OCI-LY7 (cell line): ENCODE results near the gene RNASEH1. TPM values are rescaled to one million over a fixed set of nuclear protein-coding genes. Genes with fewer than 3 reads are reported as not detected.

Experiments
- BruUV-seq: library from RNA; stranded (reverse); fragments of 400-500 nt; replicated peaks from 2 replicates; lab custom pipeline; 2021; lab: Mats Ljungman, UMichigan
- CTCF ChIA-PET: fragments of 300-600 bp; sonication (Branson Sonifier 250); formaldehyde crosslinking; loops from one replicate; lab custom pipeline; 2022; ENCODE audit warnings: antibody characterized with exemption; ENCODE audit not compliant: unreplicated experiment; lab: Charles Lee
- POLR2A ChIA-PET: fragments of 300-600 bp; sonication (Branson Sonifier 250); formaldehyde crosslinking; loops from one replicate; lab custom pipeline; 2022; ENCODE audit warnings: antibody characterized with exemption; lab: Charles Lee
- DNase-seq: peaks from one replicate; pipeline ENCODE4 v3.0.0-alpha.2; 2015; ENCODE audit warnings: low spot score
- H2AFZ ChIP-seq: fragments of 200-600 bp; sonication (generic), shearing (Covaris generic); 2 replicates; pipeline ENCODE4 v1.6.1; 2014; ENCODE audit warnings: mild to moderate bottlenecking, antibody characterized with exemption, low read length, moderate library complexity
- H3K27ac ChIP-seq: fragments of 200-600 bp; sonication (generic); 2 replicates; pipeline ENCODE4 v1.5.1; 2014; ENCODE audit warnings: mixed run types, low read depth, mild to moderate bottlenecking, moderate library complexity, low read length, inconsistent platforms; ENCODE audit not compliant: poor library complexity, severe bottlenecking
- H3K36me3 ChIP-seq: fragments of 200-600 bp; sonication (generic); 2 replicates; pipeline ENCODE4 v1.6.1; 2014; ENCODE audit warnings: mild to moderate bottlenecking, antibody characterized with exemption, low read length, moderate library complexity, mixed read lengths; ENCODE audit not compliant: insufficient read depth
- H3K4me1 ChIP-seq: fragments of 200-600 bp; sonication (generic); 2 replicates; pipeline ENCODE4 v1.5.1; 2014; ENCODE audit warnings: mild to moderate bottlenecking, low read length; ENCODE audit not compliant: insufficient read depth, poor library complexity, severe bottlenecking
- H3K4me2 ChIP-seq: fragments of 200-600 bp; sonication (generic); 2 replicates; pipeline ENCODE4 v1.6.1; 2014; ENCODE audit warnings: mild to moderate bottlenecking, low read length
- H3K4me3 ChIP-seq: fragments of 200-600 bp; sonication (generic); 2 replicates; pipeline ENCODE4 v1.5.1; 2014; ENCODE audit warnings: mild to moderate bottlenecking, low read depth, low read length; ENCODE audit not compliant: poor library complexity, severe bottlenecking
- H3K79me2 ChIP-seq: fragments of 200-600 bp; sonication (generic); 2 replicates; pipeline ENCODE4 v1.6.1; 2016; ENCODE audit warnings: low read depth, mild to moderate bottlenecking, low read length, moderate library complexity, mixed read lengths; ENCODE audit not compliant: insufficient read depth
- H3K9me2 ChIP-seq: fragments of 200-600 bp; sonication (generic); 2 replicates; pipeline ENCODE4 v1.6.1; 2016; ENCODE audit warnings: mild to moderate bottlenecking, low read length, mixed read lengths; ENCODE audit not compliant: insufficient read depth
- H3K9me3 ChIP-seq: fragments of 200-600 bp; sonication (generic); 2 replicates; pipeline ENCODE4 v1.6.1; 2014; ENCODE audit warnings: mild to moderate bottlenecking, mixed run types, low read length, mixed read lengths
- H4K20me1 ChIP-seq: fragments of 200-600 bp; sonication (generic); 2 replicates; pipeline ENCODE4 v1.6.1; 2014; ENCODE audit warnings: mild to moderate bottlenecking, antibody characterized with exemption, low read length, moderate library complexity, mixed read lengths; ENCODE audit not compliant: insufficient read depth
- CTCF ChIP-seq: fragments of 200-600 bp; sonication (generic); conservative IDR thresholded peaks from 2 replicates; pipeline ENCODE4 v1.5.1; 2014; ENCODE audit warnings: mild to moderate bottlenecking, antibody characterized with exemption, low read length, moderate library complexity, mixed read lengths
- EZH2phosphoT487 ChIP-seq: fragments of 200-600 bp; sonication (generic); IDR thresholded peaks from 2 replicates; pipeline ENCODE4 v1.6.1; 2018; ENCODE audit warnings: low read depth, borderline replicate concordance, mild to moderate bottlenecking, mixed run types, antibody characterized with exemption, low read length, moderate library complexity, mixed read lengths
- intact Hi-C: fragments of 100-400 bp; cut with micrococcal nuclease; formaldehyde crosslinking; loops from one replicate; pipeline ENCODE4 v1.10.0; 2022; ENCODE audit not compliant: unreplicated experiment
- total RNA-seq, 2 experiments: library from RNA; depleted of rRNA in 1 of 2; stranded (reverse); fragments of >200 nt in 1 of 2; shearing (Covaris generic) in 1 of 2; gene quantifications; 2 replicates each; pipeline ENCODE4 v1.2.3, GENCODE V29; 2014 to 2022

The RNASEH1 gene
- total RNA-seq, 2 experiments from 2014 or later = 35.7 to 48.2 TPM

- BruUV-seq = no TSS peak
- TF ChIP-seq CTCF (no peak), EZH2phosphoT487 (no peak)
- no peak overlapping the region for H2AFZ ChIP-seq
- no peak for DNase-seq
- peaks cover 18% of the 10 kb centered on the region for H3K4me1 ChIP-seq
- ChIA-PET POLR2A (interaction anchor here (1.1 to 1.2 kb wide), 2 partner anchors 16 to 20 kb away, joined by 3 read pairs; no protein-coding TSS in a partner anchor), CTCF (interaction anchor here (0.6 kb wide), 2 partner anchors 185 to 635 kb away, joined by 3 read pairs; no protein-coding TSS in a partner anchor)
- H3K27ac ChIP-seq = no peak overlapping the region
- H3K36me3 ChIP-seq = peaks cover 85% of the 10 kb centered on the region
- no peak overlapping the region for H3K4me3 ChIP-seq
- H3K79me2 ChIP-seq = peaks cover 12% of the 10 kb centered on the region; the same call in 1 of the 2 replicates
- no peaks in the 10 kb centered on the region for H3K9me2 ChIP-seq
- H3K9me3 ChIP-seq = peaks cover 16% of the 10 kb centered on the region
- intact Hi-C loops = no loop called here
- H3K4me2 ChIP-seq = no peak overlapping the region
- no peaks in the 10 kb centered on the region for H4K20me1 ChIP-seq
Measured at GRCh38 chr2:3513026-3513810, 44.9 kb downstream of the RNASEH1 start.

GRCh38 chr2:3512086-3512485 is 46.0 kb downstream of the RNASEH1 start:
- intact Hi-C loops = no loop called here

More at GRCh38 chr2:3512086-3512485, 46.0 kb downstream of the RNASEH1 start:
- ChIA-PET CTCF (no interaction called here), POLR2A (no interaction called here)
- no peak overlapping the region for H3K4me2 ChIP-seq
- H3K27ac ChIP-seq = no peak overlapping the region
- no peak for DNase-seq
- no peak overlapping the region for H3K4me3 ChIP-seq
- H3K36me3 ChIP-seq = peaks cover 79% of the 10 kb centered on the region
- H3K4me1 ChIP-seq = peaks cover 14% of the 10 kb centered on the region
- no peaks in the 10 kb centered on the region for H3K9me2 ChIP-seq
- no TSS peak for BruUV-seq
- no peak for TF ChIP-seq CTCF
- TF ChIP-seq EZH2phosphoT487 = no peak
- no peak overlapping the region for H2AFZ ChIP-seq
- H4K20me1 ChIP-seq = no peaks in the 10 kb centered on the region
- H3K9me3 ChIP-seq = peaks cover 16% of the 10 kb centered on the region
- H3K79me2 ChIP-seq = peaks cover under 1% of the 10 kb centered on the region; the same call in 1 of the 2 replicates
